Measurements from ENCODE around the gene DGLUCY. TPM values are rescaled to one million over a fixed set of nuclear protein-coding genes. Genes with fewer than 3 reads are reported as not detected.
A peak's percentile ranks its signal among the peaks of the same experiment; 100 is the strongest.
"Not testable (repeated sequence)": the region's sequence is repeated elsewhere in the genome, so short reads cannot be mapped to it uniquely, and the experiment has no call there.

The DGLUCY gene
- total RNA-seq, 1 donor from 2014 or later: 29.0 TPM

DNA sequence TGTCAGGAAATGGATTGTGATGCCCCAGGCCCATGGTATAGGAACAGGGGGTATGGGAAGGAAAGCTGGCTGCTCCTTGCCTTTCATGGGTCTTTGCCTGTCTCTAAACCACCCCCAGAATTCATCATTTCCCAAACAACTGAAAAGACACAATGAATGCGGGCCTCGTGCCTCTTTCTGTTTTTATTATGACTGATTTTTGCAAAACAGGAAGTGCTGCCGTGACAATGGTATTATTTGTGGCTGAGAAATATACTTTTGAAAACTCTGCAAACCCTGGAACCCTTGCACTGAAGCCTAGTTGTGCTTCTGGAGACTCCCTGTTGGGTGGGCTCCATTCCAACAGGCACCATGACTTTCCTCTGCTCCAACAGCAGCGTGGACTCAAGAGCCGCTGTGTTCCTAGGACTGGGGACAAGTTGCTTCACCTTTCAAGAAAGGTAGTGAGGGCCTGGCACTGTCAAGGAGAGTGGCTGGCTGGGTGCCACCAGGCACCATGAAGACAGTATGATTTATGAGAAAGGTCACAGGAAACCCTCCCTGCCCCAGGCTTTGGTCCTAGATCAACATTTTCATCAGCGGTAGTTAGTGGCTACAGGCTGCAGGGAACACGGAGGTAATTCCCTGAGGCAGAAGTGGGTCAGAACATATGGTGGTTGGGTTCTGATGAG lies 4.8 kb upstream of the DGLUCY start:
- peak; percentile 90 to 96 for DNase-seq (ENCODE audit: low read depth in 2 of 2)

DNA sequence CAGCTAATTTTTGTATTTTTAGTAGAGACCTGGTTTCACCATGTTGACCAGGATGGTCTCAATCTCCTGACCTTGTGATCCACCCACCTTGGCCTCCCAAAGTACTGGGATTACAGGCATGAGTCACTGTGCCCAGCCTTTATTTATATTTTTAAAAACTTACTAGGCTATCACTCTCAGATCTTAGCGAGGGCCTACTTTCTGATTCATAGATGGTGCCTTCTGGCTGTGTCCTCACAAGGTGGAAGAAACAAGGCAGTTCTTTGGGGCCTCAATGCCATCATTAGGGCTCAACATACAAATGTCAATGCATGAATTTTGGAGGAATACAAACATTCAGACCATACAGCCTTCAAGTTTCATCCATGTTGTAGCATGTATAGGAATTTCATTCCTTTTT lies 2.4 kb upstream of the DGLUCY start:
- DNase-seq (ENCODE audit: low read depth in 2 of 2): no peak

DNA sequence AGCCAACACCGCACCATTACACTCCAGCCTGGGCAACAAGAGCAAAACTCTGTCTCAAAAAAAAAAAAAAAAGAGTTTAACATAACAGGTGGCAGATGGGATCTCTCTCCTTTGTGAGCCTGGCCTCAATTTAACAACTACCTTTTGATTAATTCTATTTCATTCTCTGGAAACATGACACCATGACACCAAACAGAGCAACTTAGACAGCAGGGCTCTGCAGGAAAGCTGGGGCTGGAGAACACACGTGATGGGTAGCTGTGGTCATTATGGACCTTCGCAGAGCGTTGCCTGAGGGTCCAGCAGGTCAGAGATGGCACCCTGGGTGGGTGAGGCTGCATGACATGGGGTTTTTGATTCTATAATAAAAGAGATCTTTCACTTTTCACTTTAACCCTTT lies 1.7 kb upstream of the DGLUCY start:
- no peak for DNase-seq (ENCODE audit: low read depth in 2 of 2)

DNA sequence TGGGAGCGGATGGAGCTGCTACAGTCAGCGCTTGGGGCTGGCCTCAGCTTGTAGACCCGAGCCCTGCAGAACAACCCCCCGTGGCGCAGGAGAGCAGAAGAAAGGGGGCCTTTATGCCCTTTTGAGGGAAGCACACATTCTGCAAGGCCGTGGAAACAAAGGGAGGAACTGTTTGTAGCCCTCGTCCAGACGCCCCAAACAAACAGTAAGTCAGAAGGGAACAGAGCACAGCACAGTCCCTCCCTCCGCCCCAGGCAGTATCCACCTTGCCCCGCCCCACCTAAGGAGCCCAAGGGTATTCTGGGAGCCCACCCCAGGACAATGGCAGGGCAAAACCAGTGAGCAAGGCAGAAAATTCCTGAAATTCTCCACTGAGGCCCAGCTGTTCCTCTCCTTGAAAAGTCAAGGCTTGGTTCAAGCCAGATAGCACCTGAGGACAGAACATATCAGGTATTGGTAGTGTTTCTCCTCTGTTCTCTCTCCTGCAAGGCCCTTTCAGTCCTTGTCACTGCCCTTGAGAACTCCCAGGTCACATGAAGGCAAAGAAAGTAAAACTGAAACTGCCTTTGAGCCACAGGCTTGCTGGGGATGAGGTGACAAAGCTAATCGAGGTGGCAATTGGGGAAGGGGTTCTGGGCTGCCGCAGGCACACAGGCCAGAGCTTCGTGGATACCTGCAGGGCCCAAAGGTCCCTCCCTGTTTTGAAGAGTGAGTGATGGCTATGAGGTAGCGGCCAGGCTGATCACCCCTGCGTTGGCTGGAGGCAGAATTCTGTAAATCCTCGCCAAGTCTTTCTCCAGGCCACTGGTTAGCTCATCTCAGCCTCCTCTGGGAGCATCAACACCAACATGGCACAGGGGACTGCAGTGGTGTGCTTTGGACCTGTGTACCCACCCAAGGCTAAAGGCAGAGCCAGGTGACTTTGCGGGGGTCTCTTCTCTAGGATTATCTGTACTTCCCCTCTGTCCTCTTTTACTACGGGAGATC lies 499 bp downstream of the DGLUCY start:
- DNase-seq (ENCODE audit: low read depth in 2 of 2): peak; percentile 77 to 83

DNA sequence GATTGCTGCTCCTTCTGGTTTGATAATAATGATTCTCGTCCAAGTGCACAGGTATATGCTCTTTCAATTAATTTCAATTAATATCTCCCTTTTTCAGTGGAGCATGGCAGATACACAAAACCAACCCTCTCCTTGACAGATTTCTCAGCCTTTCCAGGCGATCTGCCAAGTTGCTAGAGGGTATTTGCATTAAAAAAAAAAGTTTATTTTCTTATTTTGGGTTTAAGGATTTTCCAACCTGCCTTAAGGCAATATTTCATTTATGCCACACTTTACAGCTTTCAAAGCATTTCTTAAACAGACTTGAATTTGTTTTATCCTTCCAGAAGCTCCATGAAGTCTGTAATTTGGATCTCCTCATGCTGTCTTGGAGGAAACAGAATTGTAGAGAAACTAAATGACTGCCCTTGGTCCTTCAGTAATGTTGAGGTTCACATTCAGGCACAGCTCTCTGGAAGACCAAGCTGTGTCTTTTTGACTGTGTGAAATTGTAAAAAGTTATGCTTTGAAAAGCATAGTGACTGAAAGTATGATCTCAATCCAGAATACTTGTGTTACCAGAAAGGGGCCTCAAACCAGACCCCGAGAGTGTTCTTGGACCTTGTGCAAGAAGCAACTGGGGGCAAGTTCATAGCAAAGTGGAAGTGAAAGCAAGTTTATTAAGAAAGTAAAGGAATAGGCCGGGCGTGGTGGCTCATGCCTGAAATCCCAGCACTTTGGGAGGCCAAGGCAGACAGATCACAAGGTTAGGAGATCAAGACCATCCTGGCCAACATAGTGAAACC lies 2.3 kb downstream of the DGLUCY start:
- DNase-seq (ENCODE audit: low read depth in 2 of 2): no peak

DNA sequence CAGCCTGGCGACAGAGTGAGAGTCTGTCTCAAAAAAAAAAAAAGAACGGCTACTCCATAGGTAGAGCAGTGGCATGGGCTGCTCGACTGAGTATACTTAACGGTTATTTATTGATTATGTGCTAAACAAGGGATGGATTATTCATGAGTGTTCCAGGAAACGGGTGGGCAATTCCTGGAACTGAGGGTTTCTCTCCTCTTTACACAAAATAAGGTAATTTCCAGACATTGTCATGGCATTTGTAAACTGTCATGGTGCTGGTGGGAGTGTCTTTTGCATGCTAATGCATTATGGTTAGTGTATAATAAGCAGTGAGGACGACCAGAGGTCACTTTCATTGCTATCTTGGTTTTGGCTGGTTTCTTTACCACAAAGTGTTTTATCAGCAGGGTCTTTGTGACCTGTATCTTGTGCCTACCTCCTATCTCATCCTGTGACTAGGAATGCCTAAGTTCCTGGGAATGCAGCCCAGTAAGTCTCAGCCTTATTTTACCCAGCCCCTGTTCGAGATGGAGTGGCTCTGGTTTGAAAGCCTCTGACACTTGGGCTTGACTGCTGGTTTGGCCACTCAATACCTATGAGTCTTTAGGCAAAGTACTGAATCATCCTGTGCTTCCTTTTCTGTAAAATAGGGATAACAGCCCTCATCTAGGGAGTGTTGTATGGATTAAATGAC lies 3.2 kb downstream of the DGLUCY start:
- no peak for DNase-seq (ENCODE audit: low read depth in 2 of 2)

DNA sequence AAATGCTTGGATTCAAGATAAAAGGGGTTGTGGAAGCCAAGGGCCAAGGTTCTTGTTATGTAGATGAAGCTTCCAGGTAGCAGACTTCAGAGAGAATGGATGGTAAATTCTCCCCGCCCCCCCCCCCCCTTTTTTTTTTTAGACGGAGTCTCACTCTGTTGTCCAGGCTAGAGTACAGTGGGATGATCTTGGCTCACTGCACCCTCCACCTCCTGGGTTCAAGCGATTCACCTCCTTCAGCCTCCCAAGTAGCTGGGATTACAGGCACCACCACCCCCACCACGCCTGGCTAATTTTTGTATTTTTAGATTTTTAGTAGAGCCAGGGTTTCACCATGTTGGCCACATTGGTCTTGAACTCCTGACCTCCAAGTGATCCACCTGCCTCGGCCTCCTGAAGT lies 4.1 kb downstream of the DGLUCY start:
- no peak for DNase-seq (ENCODE audit: low read depth in 2 of 2)

DNA sequence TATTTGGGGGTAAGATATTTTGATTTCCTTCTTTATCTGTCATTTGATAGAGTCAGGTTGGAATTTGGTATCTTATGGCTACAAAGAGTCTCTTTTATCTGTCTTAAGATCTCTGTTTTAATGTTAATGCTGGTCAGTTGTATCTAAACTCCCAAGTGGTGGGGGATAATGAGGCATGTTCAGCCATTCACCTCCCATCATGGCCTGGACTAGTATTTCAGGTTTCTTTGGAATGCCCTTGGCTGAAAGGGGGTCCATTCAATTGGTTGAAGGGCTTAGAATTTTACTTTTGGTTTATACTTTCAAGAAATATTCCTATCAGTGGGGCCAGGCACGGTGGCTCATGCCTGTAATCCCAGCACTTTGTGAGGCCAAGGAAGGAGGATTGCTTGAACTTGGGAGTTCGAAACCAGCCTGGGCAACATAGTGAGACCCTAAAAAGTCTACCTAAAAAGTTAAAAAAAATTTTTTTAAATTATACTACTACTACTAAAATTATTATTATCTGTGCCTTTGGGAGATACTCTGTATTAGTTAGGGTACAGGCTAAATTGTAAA lies 4.7 kb downstream of the DGLUCY start:
- no peak for DNase-seq (ENCODE audit: low read depth in 2 of 2)

DNA sequence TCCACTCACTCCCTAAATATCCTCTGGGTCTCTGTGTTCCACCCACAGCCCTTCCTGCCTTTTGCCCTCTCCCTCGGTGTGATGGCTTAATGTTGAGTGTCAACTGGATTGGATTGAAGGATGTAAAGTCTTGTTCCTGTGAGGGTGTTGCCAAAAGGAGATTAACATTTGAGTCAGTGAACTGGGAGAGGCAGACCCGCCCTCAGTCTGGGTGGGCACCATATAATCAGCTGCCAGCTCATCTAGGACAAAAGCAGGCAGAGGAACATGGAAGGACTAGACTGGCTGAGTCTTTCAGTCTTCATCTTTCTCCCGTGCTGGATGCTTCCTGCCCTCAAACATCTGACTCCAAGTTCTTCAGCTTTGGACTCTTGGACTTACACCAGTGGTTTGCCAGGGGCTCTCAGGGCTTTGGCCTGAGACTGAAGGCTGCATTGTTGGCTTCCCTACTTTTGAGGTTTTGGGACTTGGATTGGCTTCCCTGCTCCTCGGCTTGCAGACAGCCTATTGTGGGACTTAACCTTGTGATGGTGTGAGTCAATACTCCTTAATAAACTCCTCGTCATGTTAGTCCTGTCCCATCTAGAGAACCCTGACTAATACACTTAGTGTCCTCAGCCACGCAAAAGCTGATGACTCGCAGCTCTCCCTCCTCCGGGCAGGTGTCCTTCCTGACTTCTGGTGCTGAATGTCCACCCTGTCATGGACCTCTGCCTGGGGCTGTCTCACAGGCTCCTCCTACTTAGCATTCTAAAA lies 5.9 kb downstream of the DGLUCY start:
- peak in 1 of 2 donors; percentile 69 for DNase-seq (ENCODE audit: low read depth in 2 of 2)

DNA sequence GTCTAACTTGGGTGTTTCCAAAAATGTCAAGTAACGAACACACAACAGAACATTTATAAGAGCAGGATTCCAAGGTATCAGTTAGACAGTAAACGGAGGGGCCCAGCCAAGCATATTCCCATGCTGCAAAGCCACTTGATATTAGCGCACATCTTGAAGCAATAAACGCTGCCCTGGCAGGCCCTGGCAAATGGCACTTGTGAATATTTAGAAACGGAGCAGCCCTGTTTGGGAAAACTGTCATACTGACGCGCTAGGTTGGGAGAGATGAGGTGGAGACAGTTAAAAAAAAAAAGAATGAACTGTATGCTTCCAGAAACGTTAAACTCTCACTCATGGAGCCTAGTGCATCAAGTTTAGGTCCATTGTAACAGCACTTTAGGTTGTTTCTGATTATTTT lies 9.3 kb downstream of the DGLUCY start:
- DNase-seq (ENCODE audit: low read depth in 2 of 2): no peak

DNA sequence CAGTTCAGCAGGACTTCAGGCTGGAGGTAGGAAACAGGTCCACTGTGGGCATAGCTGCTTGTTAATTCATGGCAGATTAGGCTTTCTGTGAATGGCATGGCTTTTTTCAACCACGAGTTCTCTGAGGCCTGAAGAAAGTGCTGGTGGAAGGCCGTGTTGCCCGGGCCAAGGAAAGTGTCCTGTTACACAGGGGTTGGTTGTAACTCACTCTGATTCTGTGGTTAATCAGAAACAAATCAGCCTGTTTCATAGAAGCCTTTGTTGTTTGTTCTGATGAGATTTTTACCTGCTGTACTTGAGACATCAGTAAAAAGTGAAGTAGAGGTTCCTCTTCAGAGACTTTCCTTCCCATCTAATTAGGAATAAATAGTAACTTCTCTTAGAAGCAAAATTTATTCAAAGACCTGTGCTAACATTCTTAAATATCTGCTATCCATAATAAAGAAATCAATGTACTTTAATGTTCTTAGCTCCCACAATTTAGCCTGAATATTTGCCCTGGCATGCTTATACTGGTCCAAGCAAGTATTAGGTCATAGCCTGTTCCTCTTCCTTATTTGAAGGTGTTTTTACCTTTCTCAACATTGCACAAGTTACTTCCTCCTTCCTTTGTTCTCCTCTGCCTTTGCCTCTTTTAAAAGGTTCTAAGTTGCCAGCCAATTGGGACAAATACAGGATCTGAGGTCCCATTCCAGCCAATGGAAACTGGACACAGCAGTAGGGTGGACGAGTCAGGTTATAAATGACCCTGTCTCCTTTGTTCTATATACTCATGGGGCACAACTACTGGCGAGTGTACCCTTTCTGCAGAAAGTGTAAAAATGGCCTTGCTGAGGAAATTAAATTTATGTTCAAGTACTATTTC lies 10.8 kb downstream of the DGLUCY start:
- DNase-seq (ENCODE audit: low read depth in 2 of 2): not testable (repeated sequence)

DNA sequence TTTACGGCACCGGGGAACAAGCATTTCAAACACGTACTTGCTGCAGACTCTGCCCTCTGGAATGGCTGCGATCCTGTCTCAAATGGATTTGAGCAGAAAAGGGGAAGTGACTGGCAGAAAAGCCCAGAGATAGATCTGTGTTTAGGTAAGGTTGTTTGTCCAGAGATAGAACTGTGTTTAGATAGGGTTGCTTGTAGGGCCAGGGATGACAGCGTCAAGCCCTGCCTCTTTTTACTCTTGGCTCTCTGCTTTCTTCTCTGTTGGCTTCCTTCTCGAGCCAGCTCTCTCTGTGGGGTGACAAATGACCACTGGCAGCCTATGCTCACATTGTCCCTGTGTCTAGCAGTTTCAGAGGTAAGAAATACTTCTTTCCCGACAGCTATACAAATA lies 11.4 kb downstream of the DGLUCY start:
- DNase-seq (ENCODE audit: low read depth in 2 of 2): no peak

DNA sequence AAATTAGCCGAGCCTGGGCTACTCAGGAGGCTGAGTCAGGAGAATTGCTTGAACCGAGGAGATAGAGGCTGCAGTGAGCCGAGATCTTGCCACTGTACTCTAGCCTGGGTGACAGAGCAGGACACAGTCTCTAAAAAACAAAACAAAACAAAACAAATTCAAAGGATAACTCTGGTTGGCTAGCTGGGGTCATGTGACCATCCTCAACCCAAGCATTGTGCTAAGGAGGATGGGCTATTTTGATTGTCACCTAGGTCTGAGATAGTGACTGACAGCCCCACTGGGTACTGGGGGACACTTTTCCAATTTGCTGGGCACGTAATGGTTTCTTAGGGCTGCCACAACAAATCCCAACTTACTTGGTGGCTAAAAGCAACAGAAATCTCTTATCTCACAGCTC lies 11.9 kb downstream of the DGLUCY start:
- no peak for DNase-seq (ENCODE audit: low read depth in 2 of 2)

DNA sequence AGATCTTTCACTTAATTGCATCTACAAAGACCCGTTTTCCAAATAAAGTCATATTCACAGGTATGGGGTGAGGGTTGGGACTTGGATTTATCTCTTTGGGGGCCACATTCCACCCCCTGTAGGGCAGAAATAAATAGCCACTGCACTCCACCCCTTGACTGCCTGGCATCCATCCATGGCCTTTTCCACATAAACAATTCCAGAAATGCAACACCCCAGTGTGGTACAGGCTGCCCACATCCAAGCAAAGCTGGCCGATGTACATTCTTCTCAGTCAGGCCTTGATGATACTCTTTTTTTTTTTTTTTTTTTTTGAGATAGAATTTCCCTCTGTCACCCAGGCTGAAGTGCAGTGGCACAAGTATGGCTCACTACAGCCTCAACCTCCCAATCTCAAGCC lies 12.9 kb downstream of the DGLUCY start:
- DNase-seq (ENCODE audit: low read depth in 2 of 2): no peak

DNA sequence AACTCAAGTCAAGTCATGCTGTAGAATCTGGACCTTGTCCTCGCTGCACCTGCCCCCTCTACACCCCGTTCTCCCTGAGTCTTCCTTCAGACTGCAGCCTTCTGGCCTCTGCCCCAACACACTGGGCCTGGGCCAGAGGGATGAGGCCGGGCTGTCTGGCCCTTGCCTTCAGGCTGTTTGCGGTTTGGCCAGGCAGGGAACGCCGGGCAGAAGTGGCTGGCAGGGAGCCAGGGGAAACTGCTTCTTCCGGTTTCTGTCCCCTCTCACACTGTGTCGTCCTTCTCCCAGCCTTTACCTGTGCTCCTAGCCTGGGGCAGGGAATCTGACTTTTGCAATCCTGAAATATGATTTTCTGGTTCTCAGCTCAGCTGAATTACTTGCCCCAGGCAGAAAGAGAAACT lies 13.5 kb downstream of the DGLUCY start:
- peak in 1 of 2 donors; percentile 47 for DNase-seq (ENCODE audit: low read depth in 2 of 2)

DNA sequence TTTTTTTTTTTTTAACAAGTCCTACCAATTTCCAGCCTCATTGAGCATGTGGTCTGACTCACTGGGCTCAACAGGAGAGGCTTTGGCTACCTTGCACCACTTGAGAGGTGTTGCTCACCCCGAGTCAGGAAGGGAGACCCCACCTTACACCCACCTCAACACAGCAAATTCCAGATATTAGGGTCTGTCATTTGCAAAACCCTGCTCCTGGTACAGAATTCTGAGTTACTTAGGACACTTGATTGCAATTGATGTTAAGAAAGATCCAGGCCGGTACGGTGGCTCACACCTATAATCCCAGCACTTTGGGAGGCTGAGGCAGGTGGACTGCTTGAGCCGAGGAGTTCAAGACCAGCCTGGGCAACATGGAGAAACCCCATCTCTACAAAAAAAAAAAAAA lies 14.1 kb downstream of the DGLUCY start:
- DNase-seq (ENCODE audit: low read depth in 2 of 2): no peak

DNA sequence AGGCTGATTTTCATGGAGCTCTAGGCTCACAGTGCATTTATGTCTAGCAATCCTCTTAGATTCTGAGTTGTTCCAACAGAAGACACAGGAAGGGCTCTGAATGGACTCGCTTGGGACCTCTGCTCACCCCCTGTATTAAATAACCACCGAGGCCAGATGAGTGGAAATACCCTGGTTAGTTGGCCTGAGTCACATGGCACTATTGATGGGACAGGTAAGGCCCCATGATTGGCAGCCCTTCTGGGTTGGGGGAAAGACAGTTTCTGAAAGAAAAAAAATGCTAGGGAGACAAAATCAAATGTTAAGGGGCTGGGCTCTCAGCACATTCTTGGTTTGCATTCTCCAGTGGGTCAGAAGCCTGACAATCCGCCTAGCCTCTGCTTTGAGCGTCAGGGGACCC lies 14.8 kb downstream of the DGLUCY start:
- DNase-seq (ENCODE audit: low read depth in 2 of 2): no peak

DNA sequence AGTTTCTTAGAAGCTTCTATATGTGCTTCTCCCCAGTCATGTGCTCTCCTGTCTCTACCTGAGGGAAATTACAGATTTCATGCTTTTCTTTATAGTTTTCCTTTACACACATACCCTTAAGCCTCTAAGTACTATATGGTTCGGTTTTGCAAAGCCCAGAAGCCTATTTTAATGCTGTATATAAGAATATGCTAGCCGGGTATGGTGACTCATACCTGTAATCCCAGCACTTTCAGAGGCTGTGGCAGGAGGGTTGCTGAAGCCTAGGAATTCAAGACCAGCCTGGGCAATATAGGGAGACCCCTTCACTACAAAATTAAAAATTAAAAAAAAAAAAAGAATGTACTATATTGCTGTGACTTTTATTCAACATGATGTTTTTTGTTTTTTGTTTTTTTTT lies 15.4 kb downstream of the DGLUCY start:
- no peak for DNase-seq (ENCODE audit: low read depth in 2 of 2)

DNA sequence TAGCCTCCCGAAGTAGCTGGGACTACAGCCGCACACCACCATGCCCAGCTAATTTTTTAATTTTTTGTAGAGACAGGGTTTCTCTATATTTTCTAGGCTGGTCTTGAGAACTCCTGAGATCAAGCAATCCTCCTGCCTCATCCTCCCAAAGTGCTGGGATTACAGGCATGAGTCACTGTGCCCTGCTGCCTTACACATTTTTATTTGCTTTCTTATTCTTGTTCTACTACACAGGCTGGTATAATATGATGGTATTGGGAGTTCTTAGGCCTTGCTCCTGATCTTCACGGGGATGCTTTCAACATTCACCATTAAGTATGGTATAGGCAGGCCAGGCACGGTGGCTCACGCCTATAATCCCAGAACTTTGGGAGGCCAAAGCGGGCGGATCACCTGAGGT lies 21.2 kb downstream of the DGLUCY start:
- no peak for DNase-seq (ENCODE audit: low read depth in 2 of 2)

All from lung microvascular endothelial cell (primary cell).